Skeletal muscle tissue (tissue), 4 donors: ENCODE data around the gene DSCAML1. TPM values are rescaled to one million over a fixed set of nuclear protein-coding genes. Genes with fewer than 3 reads are reported as not detected.

Experiments
- H3K27ac ChIP-seq: one replicate; pipeline ENCODE4 v1.7.0; 2013; ENCODE audit warnings: mild to moderate bottlenecking, low read depth, low read length, inconsistent platforms
- H3K27me3 ChIP-seq, 3 donors: one replicate each; pipeline ENCODE4 v1.7.0; 2013; ENCODE audit warnings: low read length in 3 of 3; ENCODE audit not compliant: control insufficient read depth in 3 of 3, insufficient read depth in 3 of 3
- H3K36me3 ChIP-seq, 3 donors: one replicate each; pipeline ENCODE4 v1.7.0; 2013; ENCODE audit warnings: low read length in 3 of 3; ENCODE audit not compliant: control insufficient read depth in 3 of 3, insufficient read depth in 3 of 3
- H3K4me1 ChIP-seq, 3 donors: one replicate each; pipeline ENCODE4 v1.7.0; 2013; ENCODE audit warnings: low read length in 3 of 3, mild to moderate bottlenecking in 3 of 3; ENCODE audit not compliant: control insufficient read depth in 3 of 3, insufficient read depth in 3 of 3
- H3K4me3 ChIP-seq, 3 donors: one replicate each; pipeline ENCODE4 v1.7.0; 2013; ENCODE audit warnings: low read length in 3 of 3
- H3K9ac ChIP-seq, 3 donors: one replicate each; pipeline ENCODE4 v1.7.0; 2013; ENCODE audit warnings: low read length in 3 of 3, mild to moderate bottlenecking in 3 of 3, moderate library complexity in 2 of 3, low read depth in 1 of 3
- H3K9me3 ChIP-seq, 3 donors: one replicate each; pipeline ENCODE4 v1.7.0; 2013; ENCODE audit warnings: low read length in 3 of 3; ENCODE audit not compliant: control insufficient read depth in 3 of 3
- total RNA-seq: library from RNA; depleted of rRNA; stranded (reverse); fragments of >200 nt; gene quantifications from one replicate; pipeline ENCODE4 v1.2.3, GENCODE V29; 2014
- donor health status: Osteomylitis.

Gene DSCAML1
- total RNA-seq, 1 donor from 2014 or later, result 0.52 TPM

DNA sequence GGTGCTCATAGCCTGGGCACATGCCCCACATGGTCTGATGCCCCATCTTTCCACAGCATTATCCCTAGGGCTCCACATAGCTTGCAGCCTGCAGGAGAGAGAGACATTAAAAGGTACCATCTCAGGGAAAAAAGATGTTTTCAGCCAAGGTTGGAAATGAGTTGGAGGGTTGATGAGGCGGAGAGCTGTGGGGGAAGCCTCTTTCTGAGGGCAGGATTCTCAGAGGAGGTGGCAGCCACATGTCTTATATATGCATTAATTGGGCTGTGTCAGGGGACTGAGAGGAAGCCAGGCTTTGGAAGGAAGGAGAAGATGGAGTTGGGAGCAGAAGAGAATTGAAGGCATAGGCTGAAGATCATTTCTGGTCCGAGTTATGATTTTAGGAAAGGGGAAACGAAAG lies 411.5 kb downstream of the DSCAML1 start:
- Histone ChIP-seq H3K4me1 (no peaks in the 10 kb centered on the region), H3K4me3 (no peak overlapping the region), H3K36me3 (peaks cover 27 to 36% (median 32%) of the 10 kb centered on the region in 3 donors)

GRCh38 chr11:117384045-117384444 lies 413.0 kb downstream of the DSCAML1 start:
- H3K36me3 ChIP-seq, result peaks cover 31 to 40% (median 35%) of the 10 kb centered on the region in 3 donors
- H3K4me3 ChIP-seq, result no peak overlapping the region
- H3K9me3 ChIP-seq, result no peaks in the 10 kb centered on the region
- no peaks in the 10 kb centered on the region for H3K4me1 ChIP-seq
- no peaks in the 10 kb centered on the region for H3K27me3 ChIP-seq
- no peak overlapping the region for H3K9ac ChIP-seq
- H3K27ac ChIP-seq, result no peak overlapping the region

More for the DNA sequence above, 411.5 kb downstream of the DSCAML1 start:
- no peak overlapping the region for H3K9ac ChIP-seq
- H3K9me3 ChIP-seq, result no peaks in the 10 kb centered on the region
- no peaks in the 10 kb centered on the region for H3K27me3 ChIP-seq
- no peak overlapping the region for H3K27ac ChIP-seq

DNA sequence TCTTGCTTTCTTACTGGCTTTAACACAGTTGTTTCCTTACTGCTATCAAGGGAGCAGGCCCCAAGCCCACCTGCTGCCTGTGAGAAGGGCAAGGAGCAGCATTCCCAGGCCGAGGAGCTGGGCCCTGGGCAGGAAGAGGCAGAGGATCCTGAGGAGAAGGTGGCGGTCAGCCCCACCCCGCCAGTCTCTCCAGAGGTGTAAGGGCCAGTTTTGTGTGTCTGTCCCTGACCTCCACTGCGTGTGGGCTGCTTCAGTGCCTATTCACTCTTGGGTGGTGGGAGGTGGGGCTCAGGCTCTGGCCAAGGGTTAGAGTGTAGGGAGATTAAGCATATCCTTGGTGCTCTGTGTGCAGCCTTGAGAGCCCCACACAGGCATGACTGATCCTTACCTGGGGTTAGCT lies 414.3 kb downstream of the DSCAML1 start:
- Histone ChIP-seq H3K27me3 (no peaks in the 10 kb centered on the region), H3K9ac (no peak overlapping the region), H3K27ac (no peak overlapping the region), H3K4me1 (no peaks in the 10 kb centered on the region), H3K36me3 (peaks cover 27 to 40% (median 30%) of the 10 kb centered on the region in 3 donors), H3K4me3 (no peak overlapping the region), H3K9me3 (no peaks in the 10 kb centered on the region)

DNA sequence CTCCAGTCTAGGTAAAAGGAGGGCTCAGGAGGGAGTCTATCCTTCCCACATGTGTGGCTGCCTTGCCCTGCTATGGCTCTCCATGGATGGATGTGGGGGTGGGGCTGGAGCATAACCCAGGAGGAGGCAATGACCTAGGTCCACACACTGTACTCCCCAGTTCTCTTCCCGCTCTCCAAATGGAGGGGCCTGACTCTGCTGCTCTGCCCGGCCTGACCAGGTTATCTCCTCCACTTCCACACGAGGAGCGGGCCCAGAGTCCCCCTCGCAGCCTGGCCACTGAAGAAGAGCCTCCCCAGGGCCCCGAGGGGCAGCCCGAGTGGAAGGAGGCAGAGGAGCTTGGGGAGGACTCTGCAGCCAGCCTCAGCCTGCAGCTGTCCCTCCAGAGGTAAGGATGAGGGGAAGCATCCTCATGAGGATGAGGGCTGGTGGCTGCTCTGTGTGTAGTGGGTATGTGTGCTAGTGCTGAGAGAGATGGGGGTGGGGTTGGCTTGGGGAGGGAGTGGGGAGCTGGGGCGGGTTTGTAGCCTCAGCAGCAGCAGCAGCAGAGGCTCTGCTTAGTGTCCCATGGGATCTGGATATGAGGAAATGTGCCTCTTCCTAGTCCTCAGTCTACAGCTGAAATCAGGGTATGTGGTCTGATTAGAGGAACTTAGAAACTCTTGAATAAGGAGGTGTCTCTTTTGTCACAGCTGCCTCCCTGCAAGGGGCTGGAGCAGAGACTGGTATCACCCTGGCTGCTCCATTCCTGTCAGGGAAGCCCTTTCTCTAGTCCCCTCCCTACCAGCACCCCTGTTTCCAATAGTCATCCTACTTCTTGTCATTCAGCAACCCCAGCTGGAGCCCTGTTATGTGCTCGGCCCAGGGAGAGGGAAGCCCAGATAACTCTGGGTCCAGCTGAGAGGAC lies 415.3 kb downstream of the DSCAML1 start:
- Histone ChIP-seq H3K4me3 (no peak overlapping the region), H3K4me1 (no peaks in the 10 kb centered on the region), H3K27me3 (no peaks in the 10 kb centered on the region), H3K36me3 (peaks cover 21 to 37% (median 22%) of the 10 kb centered on the region in 3 donors), H3K27ac (no peak overlapping the region), H3K9ac (no peak overlapping the region), H3K9me3 (no peaks in the 10 kb centered on the region)

- Histone ChIP-seq H3K9me3 (no peaks in the 10 kb centered on the region), H3K4me3 (no peak overlapping the region), H3K4me1 (no peaks in the 10 kb centered on the region), H3K27ac (no peak overlapping the region), H3K9ac (no peak overlapping the region), H3K27me3 (no peaks in the 10 kb centered on the region), H3K36me3 (peaks cover 18 to 45% (median 23%) of the 10 kb centered on the region in 3 donors)
Observed at GRCh38 chr11:117380676-117381075, 416.3 kb downstream of the DSCAML1 start.

DNA sequence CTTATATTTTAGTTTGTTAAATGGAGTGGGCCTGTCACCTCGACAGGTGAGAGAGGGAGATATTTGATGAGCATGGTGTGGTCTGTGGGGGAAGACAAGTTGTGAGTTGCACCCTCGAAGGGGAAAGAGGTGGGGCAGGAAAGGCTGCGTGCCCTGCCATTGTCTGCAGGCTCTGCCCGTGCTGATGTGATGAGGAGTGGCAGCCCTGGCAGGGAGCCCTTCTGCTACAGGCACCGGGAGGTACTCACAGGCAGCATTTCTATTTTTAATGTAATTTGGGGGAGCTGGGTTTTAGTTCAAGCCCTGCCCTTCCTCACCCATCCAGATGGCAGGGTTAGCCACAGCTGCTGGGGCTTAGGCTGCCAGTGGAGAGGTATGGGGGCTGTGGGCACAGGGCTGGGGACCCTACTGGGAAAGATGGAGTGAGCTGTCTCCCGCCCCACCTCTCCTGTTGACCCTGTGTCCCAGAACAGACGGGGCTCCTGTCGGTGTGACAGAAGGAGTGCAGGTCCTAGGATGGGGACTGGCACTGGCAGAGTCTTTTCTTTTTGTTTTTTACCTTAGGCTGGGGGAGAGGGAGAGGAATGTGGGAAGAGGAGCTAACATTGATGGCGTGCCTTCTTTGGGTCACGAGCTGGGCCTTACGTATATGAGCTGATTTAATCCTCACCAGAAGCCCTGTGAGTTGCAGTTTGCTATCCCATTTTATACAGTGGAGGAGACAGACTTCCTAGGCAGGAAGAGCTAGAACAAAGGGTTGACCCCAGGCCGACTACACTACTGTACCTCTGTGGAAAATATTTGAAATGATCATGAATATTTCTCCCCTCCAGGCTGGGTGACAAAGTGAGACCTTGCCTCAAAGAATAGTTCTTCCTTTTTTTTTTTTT lies 417.8 kb downstream of the DSCAML1 start:
- Histone ChIP-seq H3K9ac (no peak overlapping the region), H3K27me3 (no peaks in the 10 kb centered on the region), H3K4me1 (no peaks in the 10 kb centered on the region), H3K27ac (no peak overlapping the region), H3K9me3 (no peaks in the 10 kb centered on the region), H3K4me3 (no peak overlapping the region), H3K36me3 (peaks cover 16 to 50% (median 22%) of the 10 kb centered on the region in 3 donors)

Other genes with a start within 250 kb of the DSCAML1 start
- 1.0 TPM for gene FXYD2, start 27.5 kb upstream of the DSCAML1 start, total RNA-seq
- gene FXYD6, start 79.4 kb upstream of the DSCAML1 start, total RNA-seq, result 23.5 TPM
- not detected for gene TMPRSS13, start 132.2 kb upstream of the DSCAML1 start, total RNA-seq
- 8.9 TPM for gene IL10RA, start 189.2 kb upstream of the DSCAML1 start, total RNA-seq